HFFc6 (cell line): ENCODE results near the gene SMARCAD1. TPM values are rescaled to one million over a fixed set of nuclear protein-coding genes. Genes with fewer than 3 reads are reported as not detected.
A peak's percentile ranks its signal among the peaks of the same experiment; 100 is the strongest.

Experiments
- DNase-seq: peaks from one replicate; pipeline ENCODE4 v3.0.0-alpha.2; 2018
- H3K27ac Mint-ChIP-seq: 2 replicates; pipeline ENCODE4 v1.8.0; 2020; ENCODE audit warnings: mild to moderate bottlenecking, mixed read lengths
- H3K27me3 Mint-ChIP-seq: 2 replicates; pipeline ENCODE4 v1.8.0; 2021; ENCODE audit warnings: mild to moderate bottlenecking, moderate library complexity, mixed read lengths; ENCODE audit not compliant: insufficient read depth
- H3K36me3 Mint-ChIP-seq: 2 replicates; pipeline ENCODE4 v1.8.0; 2021; ENCODE audit warnings: low read depth, mixed read lengths
- H3K4me1 Mint-ChIP-seq: 2 replicates; pipeline ENCODE4 v1.8.0; 2020; ENCODE audit warnings: low read depth, mixed read lengths
- H3K4me3 Mint-ChIP-seq: 2 replicates; pipeline ENCODE4 v1.8.0; 2020; ENCODE audit warnings: mild to moderate bottlenecking, moderate library complexity, mixed read lengths
- H3K9me3 Mint-ChIP-seq: 2 replicates; pipeline ENCODE4 v1.8.0; 2020; ENCODE audit warnings: mild to moderate bottlenecking, mixed read lengths
- total RNA-seq, 6 experiments: library from RNA; stranded (reverse); fragmentation: NEBNext Ultra II Directional; extraction: Animal tissue kit (Norgen Biotek cat#: 25700); gene quantifications; 2 replicates in 1 of 6; 3 replicates in 5 of 6; pipeline ENCODE4 v1.2.3, GENCODE V29; 2021
- TF ChIP-seq, protein P1 (sequence below): fragments of 200-600 bp; sonication (generic); IDR thresholded peaks from 2 replicates; pipeline ENCODE4 v1.5.0; 2021; ENCODE audit warnings: antibody characterized with exemption, mild to moderate bottlenecking

Gene SMARCAD1
- total RNA-seq, 6 experiments from 2014 or later: 21.8 to 24.9 (median 24.2) TPM

DNA sequence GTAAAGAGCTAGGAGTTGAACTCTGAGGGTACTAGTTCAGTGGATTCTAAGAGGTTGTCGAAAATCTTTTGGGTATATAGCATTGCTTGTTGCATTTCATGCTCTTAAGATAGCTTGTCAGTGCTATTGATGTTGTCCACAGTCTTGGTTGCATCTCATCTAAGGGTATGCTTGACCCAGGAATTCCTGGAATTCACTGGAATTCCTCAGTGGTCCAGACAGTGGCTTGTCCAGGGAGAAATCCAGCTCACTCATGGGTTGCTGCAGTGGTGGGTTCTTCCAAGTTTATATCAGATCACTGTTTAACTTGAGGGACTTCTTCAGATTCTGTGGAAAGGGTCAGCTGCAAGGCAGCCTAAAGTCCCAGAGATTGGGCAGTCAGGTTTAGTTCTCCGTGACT, 29.8 kb upstream of the SMARCAD1 start:
- H3K4me1 Mint-ChIP-seq: no peaks in the 10 kb centered on the region

GRCh38 chr4:94181815-94182214, 25.9 kb upstream of the SMARCAD1 start:
- Mint-ChIP-seq H3K4me3 (no peak overlapping the region), H3K27ac (no peak overlapping the region), H3K27me3 (no peaks in the 10 kb centered on the region), H3K4me1 (no peaks in the 10 kb centered on the region), H3K9me3 (no peaks in the 10 kb centered on the region), H3K36me3 (no peaks in the 10 kb centered on the region)
- no peak for DNase-seq
- TF ChIP-seq, protein P1, sequence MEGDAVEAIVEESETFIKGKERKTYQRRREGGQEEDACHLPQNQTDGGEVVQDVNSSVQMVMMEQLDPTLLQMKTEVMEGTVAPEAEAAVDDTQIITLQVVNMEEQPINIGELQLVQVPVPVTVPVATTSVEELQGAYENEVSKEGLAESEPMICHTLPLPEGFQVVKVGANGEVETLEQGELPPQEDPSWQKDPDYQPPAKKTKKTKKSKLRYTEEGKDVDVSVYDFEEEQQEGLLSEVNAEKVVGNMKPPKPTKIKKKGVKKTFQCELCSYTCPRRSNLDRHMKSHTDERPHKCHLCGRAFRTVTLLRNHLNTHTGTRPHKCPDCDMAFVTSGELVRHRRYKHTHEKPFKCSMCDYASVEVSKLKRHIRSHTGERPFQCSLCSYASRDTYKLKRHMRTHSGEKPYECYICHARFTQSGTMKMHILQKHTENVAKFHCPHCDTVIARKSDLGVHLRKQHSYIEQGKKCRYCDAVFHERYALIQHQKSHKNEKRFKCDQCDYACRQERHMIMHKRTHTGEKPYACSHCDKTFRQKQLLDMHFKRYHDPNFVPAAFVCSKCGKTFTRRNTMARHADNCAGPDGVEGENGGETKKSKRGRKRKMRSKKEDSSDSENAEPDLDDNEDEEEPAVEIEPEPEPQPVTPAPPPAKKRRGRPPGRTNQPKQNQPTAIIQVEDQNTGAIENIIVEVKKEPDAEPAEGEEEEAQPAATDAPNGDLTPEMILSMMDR: no peak

More for the DNA sequence above, 29.8 kb upstream of the SMARCAD1 start:
- Mint-ChIP-seq H3K4me3 (no peak overlapping the region), H3K27me3 (no peaks in the 10 kb centered on the region), H3K36me3 (no peaks in the 10 kb centered on the region), H3K27ac (no peak overlapping the region), H3K9me3 (no peaks in the 10 kb centered on the region)
- DNase-seq: no peak
- TF ChIP-seq, protein P1: no peak

GRCh38 chr4:94202769-94203168, 4.9 kb upstream of the SMARCAD1 start:
- Mint-ChIP-seq H3K4me3 (no peak overlapping the region), H3K36me3 (no peaks in the 10 kb centered on the region), H3K27ac (no peak overlapping the region), H3K4me1 (0 out of 2 replicates have a peak, but pooled peaks cover 6% of the 10 kb centered on the region), H3K9me3 (peaks cover 10% of the 10 kb centered on the region; the same call in 1 of the 2 replicates), H3K27me3 (no peaks in the 10 kb centered on the region; the same call in 1 of the 2 replicates)
- no peak for DNase-seq
- TF ChIP-seq, protein P1: no peak

- TF ChIP-seq, protein P1: no peak
- peaks cover 2% of the 10 kb centered on the region; the same call in 1 of the 2 replicates for H3K27me3 Mint-ChIP-seq
- H3K27ac Mint-ChIP-seq: peak overlapping the region; percentile 98
- no peaks in the 10 kb centered on the region for H3K9me3 Mint-ChIP-seq
- peaks cover 32% of the 10 kb centered on the region for H3K4me1 Mint-ChIP-seq
- DNase-seq: no peak
- peak overlapping the region; percentile 95 for H3K4me3 Mint-ChIP-seq
- peaks cover 21% of the 10 kb centered on the region for H3K36me3 Mint-ChIP-seq
Measured at GRCh38 chr4:94208266-94208665, 601 bp downstream of the SMARCAD1 start.

- TF ChIP-seq, protein P1: no peak
- Mint-ChIP-seq H3K4me3 (peak overlapping the region; percentile 95), H3K27ac (peak overlapping the region; percentile 98; the same call in 1 of the 2 replicates), H3K9me3 (no peaks in the 10 kb centered on the region), H3K36me3 (peaks cover 27% of the 10 kb centered on the region), H3K4me1 (peaks cover 32% of the 10 kb centered on the region), H3K27me3 (peaks cover 2% of the 10 kb centered on the region; the same call in 1 of the 2 replicates)
- DNase-seq: no peak
Measured at GRCh38 chr4:94208918-94209317, 1.3 kb downstream of the SMARCAD1 start.
